ENCODE measurements around the gene ZNF236. TPM values are rescaled to one million over a fixed set of nuclear protein-coding genes. Genes with fewer than 3 reads are reported as not detected.
"Not testable (repeated sequence)": the region's sequence is repeated elsewhere in the genome, so short reads cannot be mapped to it uniquely, and the experiment has no call there.

The ZNF236 gene
- total and polyA plus RNA-seq, 2 experiments from 2014 or later = 7.4 to 8.2 TPM

GRCh38 chr18:76960528-76961035, 138.2 kb downstream of the ZNF236 start:
- TF ChIP-seq EZH2 (IDR thresholded peaks at IDR 0.05; ENCODE audit: borderline replicate concordance) = no peak
- TF ChIP-seq, protein P1, sequence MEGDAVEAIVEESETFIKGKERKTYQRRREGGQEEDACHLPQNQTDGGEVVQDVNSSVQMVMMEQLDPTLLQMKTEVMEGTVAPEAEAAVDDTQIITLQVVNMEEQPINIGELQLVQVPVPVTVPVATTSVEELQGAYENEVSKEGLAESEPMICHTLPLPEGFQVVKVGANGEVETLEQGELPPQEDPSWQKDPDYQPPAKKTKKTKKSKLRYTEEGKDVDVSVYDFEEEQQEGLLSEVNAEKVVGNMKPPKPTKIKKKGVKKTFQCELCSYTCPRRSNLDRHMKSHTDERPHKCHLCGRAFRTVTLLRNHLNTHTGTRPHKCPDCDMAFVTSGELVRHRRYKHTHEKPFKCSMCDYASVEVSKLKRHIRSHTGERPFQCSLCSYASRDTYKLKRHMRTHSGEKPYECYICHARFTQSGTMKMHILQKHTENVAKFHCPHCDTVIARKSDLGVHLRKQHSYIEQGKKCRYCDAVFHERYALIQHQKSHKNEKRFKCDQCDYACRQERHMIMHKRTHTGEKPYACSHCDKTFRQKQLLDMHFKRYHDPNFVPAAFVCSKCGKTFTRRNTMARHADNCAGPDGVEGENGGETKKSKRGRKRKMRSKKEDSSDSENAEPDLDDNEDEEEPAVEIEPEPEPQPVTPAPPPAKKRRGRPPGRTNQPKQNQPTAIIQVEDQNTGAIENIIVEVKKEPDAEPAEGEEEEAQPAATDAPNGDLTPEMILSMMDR (IDR thresholded peaks at IDR 0.05; ENCODE audit: poor library complexity) = no peak
- no peak for TF ChIP-seq EZH2phosphoT487 (IDR thresholded peaks at IDR 0.05; ENCODE audit: low read depth, severe bottlenecking, unreplicated experiment)
- peaks cover 4% of the 10 kb centered on the region for H3K36me3 ChIP-seq (replicated peaks; ENCODE audit: insufficient read depth, low read depth)

DNA sequence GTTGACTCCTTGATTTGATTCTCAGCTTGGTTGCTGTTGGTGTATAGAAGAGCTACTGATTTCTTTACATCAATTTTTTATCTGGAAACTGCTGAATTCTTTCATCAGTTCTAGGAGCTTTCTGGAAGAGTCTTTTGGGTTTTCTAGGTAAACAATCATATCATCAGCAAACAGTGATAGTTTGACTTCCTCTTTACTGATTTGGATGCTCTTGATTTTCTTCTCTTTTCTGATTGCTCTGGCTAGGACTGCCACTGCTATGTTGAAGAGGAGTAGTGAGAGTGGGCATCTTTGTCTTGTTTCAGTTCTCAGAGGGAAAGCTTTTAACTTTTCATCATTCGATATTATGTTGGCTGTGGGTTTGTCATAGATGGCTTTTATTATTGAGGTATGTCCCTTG, 140.5 kb downstream of the ZNF236 start:
- Histone ChIP-seq H3K9me3 (ENCODE audit: low read depth) (no peaks in the 10 kb centered on the region), H3K4me2 (no peak overlapping the region), H3K27ac (no peak overlapping the region), H3K9me2 (replicated peaks; ENCODE audit: insufficient read depth) (no peaks in the 10 kb centered on the region), H3K36me3 (replicated peaks; ENCODE audit: insufficient read depth, low read depth) (peaks cover 4% of the 10 kb centered on the region), H3K79me2 (peaks cover 21% of the 10 kb centered on the region), H2AFZ (no peak overlapping the region), H3K4me3 (no peak overlapping the region), H3K27me3 (no peaks in the 10 kb centered on the region), H4K20me1 (ENCODE audit: insufficient read depth, poor library complexity, severe bottlenecking) (no peaks in the 10 kb centered on the region), H3K4me1 (ENCODE audit: insufficient read depth) (no peaks in the 10 kb centered on the region)
- TF ChIP-seq, protein P1 (IDR thresholded peaks at IDR 0.05; ENCODE audit: poor library complexity) = no peak
- TF ChIP-seq EZH2phosphoT487 (IDR thresholded peaks at IDR 0.05; ENCODE audit: low read depth, severe bottlenecking, unreplicated experiment) = no peak
- no peak for TF ChIP-seq EZH2 (IDR thresholded peaks at IDR 0.05; ENCODE audit: borderline replicate concordance)
- DNase-seq (ENCODE audit: low spot score) = no peak
- 90% methylated on average over 1 of the region's 1 CpG for WGBS (ENCODE audit: low lambda C conversion rate, missing lambda C conversion rate)

More at GRCh38 chr18:76960528-76961035, 138.2 kb downstream of the ZNF236 start:
- Histone ChIP-seq H3K27ac (no peak overlapping the region), H3K4me1 (ENCODE audit: insufficient read depth) (no peaks in the 10 kb centered on the region), H3K79me2 (peaks cover 9% of the 10 kb centered on the region), H3K9me3 (ENCODE audit: low read depth) (no peaks in the 10 kb centered on the region), H3K4me2 (no peak overlapping the region), H3K27me3 (no peaks in the 10 kb centered on the region), H3K4me3 (no peak overlapping the region), H3K9me2 (replicated peaks; ENCODE audit: insufficient read depth) (no peaks in the 10 kb centered on the region), H2AFZ (no peak overlapping the region), H4K20me1 (ENCODE audit: insufficient read depth, poor library complexity, severe bottlenecking) (no peaks in the 10 kb centered on the region)
- no peak for DNase-seq (ENCODE audit: low spot score)
- WGBS (ENCODE audit: low lambda C conversion rate, missing lambda C conversion rate) = 97% methylated on average over 16 of the region's 16 CpGs

- DNase-seq (ENCODE audit: low spot score) = no peak
- Histone ChIP-seq H3K4me2 (no peak overlapping the region), H3K4me3 (no peak overlapping the region), H3K9me3 (ENCODE audit: low read depth) (no peaks in the 10 kb centered on the region), H3K79me2 (peaks cover 21% of the 10 kb centered on the region), H3K9me2 (replicated peaks; ENCODE audit: insufficient read depth) (no peaks in the 10 kb centered on the region), H3K4me1 (ENCODE audit: insufficient read depth) (no peaks in the 10 kb centered on the region), H2AFZ (no peak overlapping the region), H3K27me3 (no peaks in the 10 kb centered on the region), H3K27ac (no peak overlapping the region), H4K20me1 (ENCODE audit: insufficient read depth, poor library complexity, severe bottlenecking) (no peaks in the 10 kb centered on the region), H3K36me3 (replicated peaks; ENCODE audit: insufficient read depth, low read depth) (peaks cover 4% of the 10 kb centered on the region)
- TF ChIP-seq, protein P1 (IDR thresholded peaks at IDR 0.05; ENCODE audit: poor library complexity) = no peak
- no peak for TF ChIP-seq EZH2 (IDR thresholded peaks at IDR 0.05; ENCODE audit: borderline replicate concordance)
- TF ChIP-seq EZH2phosphoT487 (IDR thresholded peaks at IDR 0.05; ENCODE audit: low read depth, severe bottlenecking, unreplicated experiment) = no peak
- WGBS (ENCODE audit: low lambda C conversion rate, missing lambda C conversion rate) = 96% methylated on average over 2 of the region's 2 CpGs
These were observed 141.6 kb downstream of the ZNF236 start for GRCh38 chr18:76963936-76964335.

DNA sequence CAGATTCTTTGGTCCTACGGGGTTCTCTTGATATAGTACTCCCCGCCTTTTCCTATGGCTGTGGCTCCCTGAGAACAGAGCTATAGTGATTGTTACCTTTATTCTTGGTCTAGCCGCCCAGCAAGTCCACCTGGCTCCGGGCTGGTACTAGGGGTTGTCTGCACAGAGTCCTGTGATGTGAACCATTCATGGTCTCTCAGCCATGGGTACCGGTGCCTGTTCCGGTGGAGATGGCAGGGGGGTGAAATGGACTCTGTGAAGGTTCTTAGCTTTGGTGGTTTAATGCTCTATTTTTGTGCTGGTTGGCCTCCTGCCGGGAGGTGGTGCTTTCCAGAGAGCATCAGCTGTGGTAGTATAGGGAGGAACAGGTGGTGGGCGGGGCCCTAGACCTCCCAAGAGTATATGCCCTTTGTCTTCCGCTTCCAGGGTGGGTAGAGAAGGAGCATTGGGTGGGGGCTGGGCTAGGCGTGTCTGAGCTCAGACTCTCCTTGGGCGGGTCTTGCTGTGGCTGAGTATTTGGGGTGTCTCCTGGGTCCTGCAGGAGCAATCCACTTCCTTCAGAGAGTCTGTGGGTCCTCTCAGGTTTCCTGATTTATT, 143.3 kb downstream of the ZNF236 start:
- not testable (repeated sequence) for H3K9me3 ChIP-seq (ENCODE audit: low read depth); H3K27me3 ChIP-seq; H3K27ac ChIP-seq; H3K4me3 ChIP-seq; DNase-seq (ENCODE audit: low spot score); H3K4me1 ChIP-seq (ENCODE audit: insufficient read depth); H3K9me2 ChIP-seq (replicated peaks; ENCODE audit: insufficient read depth); H3K36me3 ChIP-seq (replicated peaks; ENCODE audit: insufficient read depth, low read depth); H2AFZ ChIP-seq; H4K20me1 ChIP-seq (ENCODE audit: insufficient read depth, poor library complexity, severe bottlenecking); H3K4me2 ChIP-seq
- H3K79me2 ChIP-seq = peaks cover 21% of the 10 kb centered on the region
- WGBS (ENCODE audit: low lambda C conversion rate, missing lambda C conversion rate) = 98% methylated on average over 11 of the region's 11 CpGs

GRCh38 chr18:76967299-76967698, 144.9 kb downstream of the ZNF236 start:
- H3K36me3 ChIP-seq (replicated peaks; ENCODE audit: insufficient read depth, low read depth); H3K4me2 ChIP-seq; H3K9me3 ChIP-seq (ENCODE audit: low read depth); H3K4me3 ChIP-seq; DNase-seq (ENCODE audit: low spot score); H2AFZ ChIP-seq; H3K27ac ChIP-seq; H3K27me3 ChIP-seq; H3K4me1 ChIP-seq (ENCODE audit: insufficient read depth); H3K9me2 ChIP-seq (replicated peaks; ENCODE audit: insufficient read depth); H4K20me1 ChIP-seq (ENCODE audit: insufficient read depth, poor library complexity, severe bottlenecking): not testable (repeated sequence)
- H3K79me2 ChIP-seq = peaks cover 21% of the 10 kb centered on the region
